Upper lobe of left lung (tissue), 6 donors: ENCODE data around the gene CSF3. TPM values are rescaled to one million over a fixed set of nuclear protein-coding genes. Genes with fewer than 3 reads are reported as not detected.
A peak's percentile ranks its signal among the peaks of the same experiment; 100 is the strongest.

Source experiments
- ATAC-seq, 2 donors: fragments of 200-7000 bp; cut with Tn5 transposase; one replicate each; pipeline ENCODE4 v1.9.1; 2022; ENCODE audit warnings: mild to moderate bottlenecking in 2 of 2, moderate library complexity in 2 of 2; ENCODE audit not compliant: low FRiP score in 2 of 2
- DNase-seq, 2 donors: peaks; one replicate each; pipeline ENCODE4 v3.0.0-alpha.2; 2019 to 2020
- H3K27ac ChIP-seq, 4 donors: fragments of 200-600 bp; sonication (generic); one replicate each; pipeline ENCODE4 v1.5.1; 2016 to 2019
- H3K27me3 ChIP-seq, 4 donors: fragments of 200-600 bp; sonication (generic); one replicate each; pipeline ENCODE4 v1.5.1; 2017 to 2019
- H3K36me3 ChIP-seq, 4 donors: fragments of 200-600 bp; sonication (generic); one replicate each; pipeline ENCODE4 v1.5.1; 2016 to 2019
- H3K4me1 ChIP-seq, 4 donors: fragments of 200-600 bp; sonication (generic); one replicate each; pipeline ENCODE4 v1.5.1; 2018 to 2019
- H3K4me3 ChIP-seq, 4 donors: fragments of 200-600 bp; sonication (generic); one replicate each; pipeline ENCODE4 v1.5.1; 2017 to 2019; ENCODE audit warnings: mild to moderate bottlenecking in 2 of 4, moderate library complexity in 1 of 4
- H3K9me3 ChIP-seq, 4 donors: fragments of 200-600 bp; sonication (generic); one replicate each; pipeline ENCODE4 v1.5.1; 2018 to 2019
- EP300 ChIP-seq, 4 donors: sonication (generic); formaldehyde crosslinking; IDR thresholded peaks; one replicate each; pipeline ENCODE4 v1.5.1; 2017; ENCODE audit warnings: antibody characterized with exemption in 4 of 4, control low read depth in 2 of 4
- POLR2A ChIP-seq, 4 donors: fragments of 450-650 bp; IDR thresholded peaks; one replicate each; pipeline ENCODE4 v1.5.1; 2016 to 2017; ENCODE audit warnings: antibody characterized with exemption in 4 of 4, mild to moderate bottlenecking in 2 of 4
- POLR2AphosphoS5 ChIP-seq, 2 donors: sonication (generic); formaldehyde crosslinking; IDR thresholded peaks; one replicate each; pipeline ENCODE4 v1.5.1; 2017; ENCODE audit warnings: antibody characterized with exemption in 2 of 2
- WGBS, 2 donors: methylation state at CpG; one replicate each; pipeline ENCODE4 v1.1.5; 2017 to 2018; 5-methylcytosine and 5-hydroxymethylcytosine counted together
- total RNA-seq, 6 donors: library from RNA; depleted of rRNA in 4 of 6; stranded (reverse); fragments of >200 nt in 4 of 6; gene quantifications; one replicate each; pipeline versions ENCODE4 v1.1.0 to v1.2.1, GENCODE V29; 2016 to 2021
- TF ChIP-seq, protein P1 (sequence below), 6 experiments: fragments of 450-650 bp in 4 of 6; fragments of 200-600 bp in 2 of 6; sonication (generic) in 2 of 6; IDR thresholded peaks; one replicate each; pipeline ENCODE4 v1.5.1; 2016 to 2019; ENCODE audit warnings: antibody characterized with exemption in 6 of 6
- donor health status: DM: no; HTN: no; CAD: no; lungs with moderate emphysema.
- donor health status: DM: no; HTN: yes; CAD: no; lungs with severe emphysema.

Gene CSF3
- total RNA-seq, 6 donors from 2014 or later: 1.6 to 14.4 (median 2.7) TPM

DNA sequence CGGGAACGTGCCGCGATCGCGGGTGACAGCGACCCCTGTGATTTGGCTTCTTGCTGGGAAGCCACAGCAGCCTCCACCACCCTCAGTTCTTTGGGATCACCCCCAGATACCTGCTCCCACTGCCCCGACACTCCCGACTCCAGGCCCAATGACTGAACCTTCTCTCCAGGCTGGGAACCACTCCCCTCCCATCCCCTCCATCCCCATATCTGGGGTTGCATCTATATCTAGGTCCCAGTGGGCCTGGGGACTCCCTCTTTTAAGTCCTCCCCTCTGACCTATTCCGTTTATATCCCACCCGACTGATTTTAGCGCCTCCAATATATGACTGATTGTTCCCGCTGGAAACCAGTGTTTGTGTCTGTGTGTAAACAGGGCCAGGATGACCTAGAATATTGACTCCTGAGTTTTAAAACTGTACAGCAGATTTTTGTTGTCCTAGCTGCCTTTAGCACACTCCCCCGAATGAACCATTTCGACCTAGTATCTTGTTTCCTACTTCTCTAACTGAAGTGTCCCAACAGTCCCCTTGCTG lies 34.0 kb upstream of the CSF3 start:
- WGBS, 2 donors: 0 to 1% methylated on average over 8 to 14 of the region's 15 CpGs
- Histone ChIP-seq H3K4me3 (peak overlapping the region; percentile 92 to 100 (median 94)), H3K27me3 (no peaks in the 10 kb centered on the region), H3K27ac (peak overlapping the region; percentile 94 to 99 (median 96)), H3K36me3 (peaks cover 16 to 27% (median 24%) of the 10 kb centered on the region in 4 donors), H3K4me1 (peaks cover 19 to 31% (median 25%) of the 10 kb centered on the region in 4 donors), H3K9me3 (no peaks in the 10 kb centered on the region)
- TF ChIP-seq, protein P1, sequence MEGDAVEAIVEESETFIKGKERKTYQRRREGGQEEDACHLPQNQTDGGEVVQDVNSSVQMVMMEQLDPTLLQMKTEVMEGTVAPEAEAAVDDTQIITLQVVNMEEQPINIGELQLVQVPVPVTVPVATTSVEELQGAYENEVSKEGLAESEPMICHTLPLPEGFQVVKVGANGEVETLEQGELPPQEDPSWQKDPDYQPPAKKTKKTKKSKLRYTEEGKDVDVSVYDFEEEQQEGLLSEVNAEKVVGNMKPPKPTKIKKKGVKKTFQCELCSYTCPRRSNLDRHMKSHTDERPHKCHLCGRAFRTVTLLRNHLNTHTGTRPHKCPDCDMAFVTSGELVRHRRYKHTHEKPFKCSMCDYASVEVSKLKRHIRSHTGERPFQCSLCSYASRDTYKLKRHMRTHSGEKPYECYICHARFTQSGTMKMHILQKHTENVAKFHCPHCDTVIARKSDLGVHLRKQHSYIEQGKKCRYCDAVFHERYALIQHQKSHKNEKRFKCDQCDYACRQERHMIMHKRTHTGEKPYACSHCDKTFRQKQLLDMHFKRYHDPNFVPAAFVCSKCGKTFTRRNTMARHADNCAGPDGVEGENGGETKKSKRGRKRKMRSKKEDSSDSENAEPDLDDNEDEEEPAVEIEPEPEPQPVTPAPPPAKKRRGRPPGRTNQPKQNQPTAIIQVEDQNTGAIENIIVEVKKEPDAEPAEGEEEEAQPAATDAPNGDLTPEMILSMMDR (IDR thresholded peaks at IDR 0.05): no peak
- TF ChIP-seq POLR2AphosphoS5 (IDR thresholded peaks at IDR 0.05): no peak
- no peak for TF ChIP-seq EP300 (IDR thresholded peaks at IDR 0.05)
- TF ChIP-seq POLR2A (IDR thresholded peaks at IDR 0.05): no peak
- DNase-seq (no peak), ATAC-seq (peak in 1 of 2 donors; percentile 0)

DNA sequence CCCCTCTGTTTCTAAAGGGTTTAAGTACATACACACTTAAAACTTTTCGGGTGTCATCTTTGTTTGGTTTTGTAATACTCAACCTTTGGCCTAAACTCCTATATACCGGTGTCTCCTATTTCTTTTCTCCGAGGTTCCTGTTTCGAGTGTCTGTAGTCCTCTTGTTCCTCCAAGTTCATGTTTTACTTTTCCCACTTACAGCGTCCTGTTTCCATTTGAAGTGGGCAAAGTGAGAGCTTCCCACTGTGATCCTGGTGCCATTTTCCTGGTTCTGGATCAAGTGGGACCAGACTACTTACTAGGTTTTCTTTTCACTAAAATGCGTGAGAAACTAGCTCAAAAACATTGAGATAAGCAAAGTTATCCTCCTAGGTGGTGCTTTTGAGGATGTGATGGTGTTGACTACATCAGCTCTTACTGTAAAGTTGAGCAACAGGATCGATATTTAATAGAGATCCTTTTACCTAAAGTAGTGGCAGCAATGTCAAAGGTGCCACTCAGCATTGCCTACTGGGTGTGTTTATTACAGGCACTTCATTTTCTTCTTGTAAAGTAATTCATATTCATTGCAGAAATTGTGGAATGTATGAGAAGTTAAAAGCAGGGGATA lies 33.4 kb upstream of the CSF3 start:
- Histone ChIP-seq H3K4me3 (peak overlapping the region; percentile 92 to 100 (median 94)), H3K36me3 (peaks cover 21 to 33% (median 30%) of the 10 kb centered on the region in 4 donors), H3K9me3 (no peaks in the 10 kb centered on the region), H3K27ac (peak overlapping the region in 2 of 4 donors; percentile 94 to 97), H3K4me1 (peaks cover 19 to 31% (median 25%) of the 10 kb centered on the region in 4 donors), H3K27me3 (no peaks in the 10 kb centered on the region)
- TF ChIP-seq EP300 (IDR thresholded peaks at IDR 0.05): no peak
- TF ChIP-seq, protein P1 (IDR thresholded peaks at IDR 0.05): no peak
- TF ChIP-seq POLR2AphosphoS5 (IDR thresholded peaks at IDR 0.05): no peak
- no peak for TF ChIP-seq POLR2A (IDR thresholded peaks at IDR 0.05)
- WGBS, 2 donors: 11 to 19% methylated on average over 7 of the region's 7 CpGs
- ATAC-seq (no peak), DNase-seq (no peak)

DNA sequence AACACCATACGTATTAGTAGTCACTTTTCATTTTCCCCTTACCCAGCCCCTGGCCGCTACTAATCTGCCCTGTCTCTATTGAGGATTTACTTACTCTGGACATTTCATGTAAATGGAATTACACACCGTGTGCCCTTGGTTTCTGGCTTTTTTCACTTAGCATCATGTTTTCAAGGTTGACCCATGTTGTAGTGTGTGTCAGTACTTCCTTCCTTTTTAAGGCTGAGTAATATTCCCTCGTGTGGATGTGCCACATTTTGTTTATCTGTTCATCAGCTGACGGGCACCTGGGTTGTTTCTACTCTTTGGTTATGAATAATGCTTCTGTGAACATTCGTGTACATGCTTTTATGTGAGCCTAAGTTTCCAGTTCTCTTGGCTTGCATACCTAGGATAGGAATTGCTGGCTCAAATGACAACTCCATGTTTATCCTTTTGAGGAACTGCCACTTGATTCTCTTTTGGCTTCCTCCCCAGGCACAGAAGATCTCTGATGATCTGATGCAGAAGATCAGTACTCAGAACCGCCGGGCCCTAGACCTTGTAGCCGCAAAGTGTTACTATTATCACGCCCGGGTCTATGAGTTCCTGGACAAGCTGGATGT lies 26.9 kb upstream of the CSF3 start:
- Histone ChIP-seq H3K4me3 (no peak overlapping the region), H3K27ac (no peak overlapping the region), H3K9me3 (no peaks in the 10 kb centered on the region), H3K36me3 (peaks cover 78 to 97% (median 93%) of the 10 kb centered on the region in 4 donors), H3K27me3 (no peaks in the 10 kb centered on the region), H3K4me1 (peaks cover 0 to 2% (median 0%) of the 10 kb centered on the region in 4 donors)
- DNase-seq (no peak), ATAC-seq (no peak)
- no peak for TF ChIP-seq POLR2AphosphoS5 (IDR thresholded peaks at IDR 0.05)
- no peak for TF ChIP-seq EP300 (IDR thresholded peaks at IDR 0.05)
- no peak for TF ChIP-seq POLR2A (IDR thresholded peaks at IDR 0.05)
- TF ChIP-seq, protein P1 (IDR thresholded peaks at IDR 0.05): no peak
- WGBS, 2 donors: 87 to 89% methylated on average over 11 of the region's 11 CpGs

DNA sequence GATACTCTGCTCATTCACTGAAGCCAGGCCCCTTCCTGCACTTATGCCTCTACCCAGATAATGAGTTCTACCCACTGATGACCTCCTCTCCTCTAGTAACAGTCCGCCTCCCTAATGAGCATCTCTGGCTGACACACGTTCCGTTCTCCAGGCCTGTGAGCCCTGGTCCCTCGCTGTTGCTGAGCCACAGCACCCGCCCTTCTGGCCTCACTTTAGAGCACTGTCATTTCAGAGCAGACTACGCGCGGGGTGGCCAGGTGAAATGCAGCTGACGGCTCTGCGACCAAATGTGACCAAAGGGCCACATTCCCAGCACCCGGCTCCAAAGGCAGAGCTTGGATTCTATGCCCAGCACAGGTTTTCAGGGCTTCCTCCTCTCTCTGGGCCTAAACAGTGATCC lies 20.8 kb upstream of the CSF3 start:
- Histone ChIP-seq H3K36me3 (peaks cover 69 to 92% (median 84%) of the 10 kb centered on the region in 4 donors), H3K4me1 (peaks cover 0 to 9% (median 1%) of the 10 kb centered on the region in 4 donors), H3K27ac (no peak overlapping the region), H3K27me3 (no peaks in the 10 kb centered on the region), H3K9me3 (no peaks in the 10 kb centered on the region), H3K4me3 (no peak overlapping the region)
- TF ChIP-seq, protein P1 (IDR thresholded peaks at IDR 0.05): no peak
- TF ChIP-seq POLR2AphosphoS5 (IDR thresholded peaks at IDR 0.05): no peak
- no peak for TF ChIP-seq POLR2A (IDR thresholded peaks at IDR 0.05)
- no peak for TF ChIP-seq EP300 (IDR thresholded peaks at IDR 0.05)
- ATAC-seq (no peak), DNase-seq (no peak)
- WGBS, 2 donors: 96 to 99% methylated on average over 11 of the region's 11 CpGs
